Liver (tissue), 9 donors: Measurements from ENCODE around the gene BSND. TPM values are rescaled to one million over a fixed set of nuclear protein-coding genes. Genes with fewer than 3 reads are reported as not detected.

ENCODE experiments used
- DNase-seq: peaks from one replicate; pipeline ENCODE4 v3.0.0-alpha.2; 2017; ENCODE audit warnings: low spot score
- H3K27ac ChIP-seq, 2 donors: one replicate each; pipeline ENCODE4 v1.7.0; 2013; ENCODE audit warnings: inconsistent platforms in 2 of 2, low read length in 2 of 2, control low read depth in 1 of 2, low read depth in 1 of 2, mild to moderate bottlenecking in 1 of 2
- H3K27me3 ChIP-seq, 4 donors: one replicate each; pipeline versions ENCODE4 v1.6.1 to v1.7.0; 2013; ENCODE audit warnings: low read length in 3 of 4, inconsistent platforms in 1 of 4, mild to moderate bottlenecking in 1 of 4, moderate library complexity in 1 of 4; ENCODE audit not compliant: control insufficient read depth in 4 of 4, insufficient read depth in 4 of 4
- H3K36me3 ChIP-seq, 4 donors: one replicate each; pipeline versions ENCODE4 v1.6.1 to v1.7.0; 2013; ENCODE audit warnings: low read length in 3 of 4, mild to moderate bottlenecking in 3 of 4, low read depth in 1 of 4, moderate library complexity in 1 of 4; ENCODE audit not compliant: control insufficient read depth in 4 of 4, insufficient read depth in 3 of 4
- H3K4me1 ChIP-seq, 4 donors: one replicate each; pipeline versions ENCODE4 v1.6.1 to v1.7.0; 2013; ENCODE audit warnings: low read length in 3 of 4, mild to moderate bottlenecking in 3 of 4, moderate library complexity in 1 of 4; ENCODE audit not compliant: control insufficient read depth in 4 of 4, insufficient read depth in 4 of 4
- H3K4me3 ChIP-seq, 3 donors: one replicate each; pipeline versions ENCODE4 v1.6.1 to v1.7.0; 2013; ENCODE audit warnings: low read length in 3 of 3, control low read depth in 1 of 3, low read depth in 1 of 3, mild to moderate bottlenecking in 1 of 3
- H3K9ac ChIP-seq, 2 donors: one replicate each; pipeline ENCODE4 v1.7.0; 2013; ENCODE audit warnings: low read length in 2 of 2, mild to moderate bottlenecking in 2 of 2, moderate library complexity in 2 of 2, control low read depth in 1 of 2, low read depth in 1 of 2
- H3K9me3 ChIP-seq, 4 donors: one replicate each; pipeline versions ENCODE4 v1.6.1 to v1.7.0; 2013; ENCODE audit warnings: low read length in 3 of 4; ENCODE audit not compliant: control insufficient read depth in 4 of 4
- CTCF ChIP-seq: fragments of 150-350 bp; IDR thresholded peaks from 2 replicates; pipeline ENCODE4 v1.5.1; 2017; ENCODE audit warnings: improper control_type of control experiment, low read depth, low read length; ENCODE audit not compliant: missing input control
- EGR1 ChIP-seq, 2 donors: IDR thresholded peaks; 2 replicates each; pipeline ENCODE4 v1.6.1; 2016 to 2018; ENCODE audit warnings: antibody characterized with exemption in 2 of 2, low read depth in 2 of 2
- FOXA1 ChIP-seq: IDR thresholded peaks from 2 replicates; pipeline ENCODE4 v1.6.1; 2016; ENCODE audit warnings: antibody characterized with exemption
- FOXA2 ChIP-seq: IDR thresholded peaks from 2 replicates; pipeline ENCODE4 v1.6.1; 2016; ENCODE audit warnings: antibody characterized with exemption
- GABPA ChIP-seq, 2 donors: IDR thresholded peaks in 1 of 2; conservative IDR thresholded peaks in 1 of 2; 2 replicates each; pipeline ENCODE4 v1.6.1; 2016; ENCODE audit warnings: antibody characterized with exemption in 2 of 2, mild to moderate bottlenecking in 1 of 2, moderate library complexity in 1 of 2
- HNF4A ChIP-seq, 2 donors: conservative IDR thresholded peaks; 2 replicates each; pipeline ENCODE4 v1.6.1; 2016; ENCODE audit warnings: antibody characterized with exemption in 2 of 2, mild to moderate bottlenecking in 2 of 2
- JUND ChIP-seq, 2 donors: IDR thresholded peaks; 2 replicates each; pipeline ENCODE4 v1.6.1; 2016; ENCODE audit warnings: antibody characterized with exemption in 2 of 2
- MAX ChIP-seq: IDR thresholded peaks from 2 replicates; pipeline ENCODE4 v1.6.1; 2016; ENCODE audit warnings: antibody characterized with exemption
- NR2F2 ChIP-seq: IDR thresholded peaks from 2 replicates; pipeline ENCODE4 v1.6.1; 2016; ENCODE audit warnings: antibody characterized with exemption
- RAD21 ChIP-seq, 2 donors: IDR thresholded peaks; 2 replicates each; pipeline ENCODE4 v1.6.1; 2016; ENCODE audit warnings: antibody characterized with exemption in 2 of 2, mild to moderate bottlenecking in 2 of 2
- REST ChIP-seq: IDR thresholded peaks from 2 replicates; pipeline ENCODE4 v1.6.1; 2016; ENCODE audit warnings: antibody characterized with exemption, mild to moderate bottlenecking
- RXRA ChIP-seq, 2 donors: IDR thresholded peaks; 2 replicates each; pipeline ENCODE4 v1.6.1; 2017 to 2018; ENCODE audit warnings: antibody characterized with exemption in 2 of 2, mild to moderate bottlenecking in 1 of 2
- SP1 ChIP-seq: IDR thresholded peaks from 2 replicates; pipeline ENCODE4 v1.6.1; 2018; ENCODE audit warnings: antibody characterized with exemption, mild to moderate bottlenecking
- TAF1 ChIP-seq: conservative IDR thresholded peaks from 2 replicates; pipeline ENCODE4 v1.6.1; 2016; ENCODE audit warnings: antibody characterized with exemption, mild to moderate bottlenecking
- YY1 ChIP-seq: IDR thresholded peaks from 2 replicates; pipeline ENCODE4 v1.6.1; 2016; ENCODE audit warnings: antibody characterized with exemption, mild to moderate bottlenecking
- ZBTB33 ChIP-seq: IDR thresholded peaks from 2 replicates; pipeline ENCODE4 v1.6.1; 2016; ENCODE audit warnings: antibody characterized with exemption
- WGBS: extraction: QIAGEN DNeasy Blood & Tissue Kit; methylation state at CpG from one replicate; pipeline ENCODE4 v1.1.7; 2013; 5-methylcytosine and 5-hydroxymethylcytosine counted together
- polyA plus RNA-seq, 2 donors: library from polyadenylated mRNA; stranded (reverse) in 1 of 2; unstranded in 1 of 2; fragments of 200-250 nt in 1 of 2; fragments of >200 nt in 1 of 2; fragmentation: Nextera tagmentation in 1 of 2; extraction: Ambion mirVana in 1 of 2; gene quantifications; one replicate each; pipeline versions ENCODE4 v1.2.1 to v1.2.3, GENCODE V29; 2013 to 2015
- total RNA-seq, 2 donors: library from RNA; depleted of rRNA; stranded (reverse); fragments of >200 nt; gene quantifications; one replicate each; pipeline ENCODE4 v1.2.3, GENCODE V29; 2014
- donor health status: healthy.
- donor health status: healthy.
- donor health status: healthy.
- donor health status: healthy.
- donor health status: healthy.

Gene BSND
- total and polyA plus RNA-seq, 4 donors = 0.14 TPM; not detected in 3

- peaks cover 0 to 2% (median 0%) of the 10 kb centered on the region in 4 donors for H3K9me3 ChIP-seq
- no peak overlapping the region for H3K27ac ChIP-seq
- no peak for DNase-seq
- no peak overlapping the region for H3K9ac ChIP-seq
- TF ChIP-seq NR2F2 = no peak
- no peak for TF ChIP-seq TAF1
- no peak for TF ChIP-seq GABPA (IDR thresholded peaks at IDR 0.05 in 1 of 2, conservative IDR thresholded peaks at IDR 0.05 in 1 of 2)
- TF ChIP-seq HNF4A (conservative IDR thresholded peaks at IDR 0.05) = no peak
- no peak for TF ChIP-seq CTCF
- no peak for TF ChIP-seq YY1
- no peak for TF ChIP-seq RXRA (IDR thresholded peaks at IDR 0.05)
- no peak for TF ChIP-seq MAX
- no peak for TF ChIP-seq REST
- no peak for TF ChIP-seq ZBTB33
- no peak for TF ChIP-seq RAD21 (IDR thresholded peaks at IDR 0.05)
- TF ChIP-seq FOXA2 = no peak
- TF ChIP-seq SP1 = no peak
- no peaks in the 10 kb centered on the region for H3K36me3 ChIP-seq
- no peaks in the 10 kb centered on the region for H3K4me1 ChIP-seq
- no peaks in the 10 kb centered on the region for H3K27me3 ChIP-seq
- WGBS = 45% methylated on average over 3 of the region's 3 CpGs
- H3K4me3 ChIP-seq = no peak overlapping the region
Measured at GRCh38 chr1:54959241-54959640, 39.5 kb upstream of the BSND start.

- DNase-seq = no peak
- H3K27me3 ChIP-seq = no peaks in the 10 kb centered on the region
- WGBS = 88% methylated on average over 4 of the region's 4 CpGs
- H3K9ac ChIP-seq = no peak overlapping the region
- H3K4me3 ChIP-seq = no peak overlapping the region
- no peaks in the 10 kb centered on the region for H3K36me3 ChIP-seq
- no peaks in the 10 kb centered on the region for H3K4me1 ChIP-seq
- TF ChIP-seq JUND (IDR thresholded peaks at IDR 0.05) = no peak
- TF ChIP-seq RXRA (IDR thresholded peaks at IDR 0.05) = no peak
- no peak for TF ChIP-seq SP1
- TF ChIP-seq CTCF = no peak
- no peak for TF ChIP-seq GABPA (IDR thresholded peaks at IDR 0.05 in 1 of 2, conservative IDR thresholded peaks at IDR 0.05 in 1 of 2)
- TF ChIP-seq RAD21 (IDR thresholded peaks at IDR 0.05) = no peak
- TF ChIP-seq MAX = no peak
- TF ChIP-seq NR2F2 = no peak
- TF ChIP-seq FOXA2 = no peak
- TF ChIP-seq REST = no peak
- TF ChIP-seq TAF1 = no peak
- no peak for TF ChIP-seq EGR1 (IDR thresholded peaks at IDR 0.05; ENCODE audit: low read depth in 2 of 2)
- TF ChIP-seq YY1 = no peak
- no peak for TF ChIP-seq FOXA1
- H3K27ac ChIP-seq = no peak overlapping the region
- no peaks in the 10 kb centered on the region for H3K9me3 ChIP-seq
Measured at GRCh38 chr1:54962612-54963395, 35.9 kb upstream of the BSND start.
